Right lobe of liver (tissue), 6 donors: ENCODE data around the gene SMOC1. TPM values are rescaled to one million over a fixed set of nuclear protein-coding genes. Genes with fewer than 3 reads are reported as not detected.

Experiments
- ATAC-seq, 4 donors: fragments of 200-7000 bp; cut with Tn5 transposase; one replicate each; pipeline ENCODE4 v1.9.1; 2020; ENCODE audit warnings: mild to moderate bottlenecking in 4 of 4, moderate library complexity in 4 of 4
- DNase-seq, 3 donors: peaks; one replicate each; pipeline ENCODE4 v3.0.0-alpha.2; 2020
- H3K27ac ChIP-seq, 3 donors: fragments of 200-600 bp; one replicate each; pipeline ENCODE4 v1.8.0; 2022
- H3K27me3 ChIP-seq, 2 donors: fragments of 200-600 bp; one replicate each; pipeline ENCODE4 v1.8.0; 2022
- H3K36me3 ChIP-seq, 4 donors: fragments of 200-600 bp; sonication (generic) in 1 of 4; one replicate each; pipeline versions ENCODE4 v1.5.1 to v1.8.0; 2017 to 2022; ENCODE audit warnings: control low read depth in 1 of 4
- H3K4me1 ChIP-seq, 4 donors: fragments of 200-600 bp; sonication (generic) in 1 of 4; one replicate each; pipeline versions ENCODE4 v1.5.1 to v1.8.0; 2017 to 2022; ENCODE audit warnings: control low read depth in 1 of 4
- H3K4me3 ChIP-seq, 3 donors: fragments of 200-600 bp; one replicate each; pipeline ENCODE4 v1.8.0; 2022
- H3K9me3 ChIP-seq, 4 donors: fragments of 200-600 bp; sonication (generic) in 1 of 4; one replicate each; pipeline versions ENCODE4 v1.5.1 to v1.8.0; 2017 to 2022; ENCODE audit warnings: control low read depth in 1 of 4
- CTCF ChIP-seq, 4 donors: fragments of 200-600 bp in 3 of 4; fragments of 450-650 bp in 1 of 4; IDR thresholded peaks; one replicate each; pipeline versions ENCODE4 v1.5.1 to v1.8.0; 2016 to 2022; ENCODE audit warnings: antibody characterized with exemption in 4 of 4, mild to moderate bottlenecking in 2 of 4
- POLR2A ChIP-seq: fragments of 450-650 bp; IDR thresholded peaks from one replicate; pipeline ENCODE4 v1.6.1; 2017; ENCODE audit warnings: antibody characterized with exemption, mild to moderate bottlenecking
- WGBS: methylation state at CpG from one replicate; pipeline ENCODE4 v1.1.6; 2018; ENCODE audit warnings: low coverage, low lambda C conversion rate; ENCODE audit not compliant: insufficient coverage; ENCODE audit errors: missing lambda C conversion rate; 5-methylcytosine and 5-hydroxymethylcytosine counted together
- intact Hi-C, 2 donors: fragments of 100-400 bp; cut with DNase I; formaldehyde crosslinking; loops; one replicate each; pipeline versions ENCODE4 v1.11.2 to v1.14.1; 2022
- total RNA-seq, 6 experiments: library from RNA; depleted of rRNA in 2 of 6; stranded (reverse); fragments of >200 nt in 2 of 6; fragmentation: NEBNext Ultra II Directional in 3 of 6; extraction: Animal tissue kit (Norgen Biotek cat#: 25700) in 3 of 6; gene quantifications; one replicate each; pipeline versions ENCODE4 v1.1.0 to v1.2.4, GENCODE V29; 2016 to 2023
- donor health status: DM: no; HTN: yes; CAD: no.
- donor health status: DM: no; HTN: no; CAD: no.
- donor health status: DM: no; HTN: no; CAD: no.
- donor health status: DM: no; HTN: yes; CAD: no.
- donor health status: DM: no; HTN: yes; CAD: no.

SMOC1 gene
- total RNA-seq, 6 experiments from 2014 or later: 22.3 to 88.5 (median 45.4) TPM

GRCh38 chr14:70032447-70032846, 153.2 kb downstream of the SMOC1 start:
- peaks cover 0 to 21% (median 4%) of the 10 kb centered on the region in 4 donors for H3K4me1 ChIP-seq
- intact Hi-C loops: no loop called here
- H3K27me3 ChIP-seq: no peaks in the 10 kb centered on the region
- no peak for TF ChIP-seq CTCF (IDR thresholded peaks at IDR 0.05)
- TF ChIP-seq POLR2A: no peak
- DNase-seq: no peak
- H3K36me3 ChIP-seq: no peaks in the 10 kb centered on the region
- H3K4me3 ChIP-seq: no peak overlapping the region
- peak in 1 of 4 donors; percentile 11 for ATAC-seq
- 56% methylated on average over 3 of the region's 3 CpGs for WGBS
- H3K9me3 ChIP-seq: no peaks in the 10 kb centered on the region
- no peak overlapping the region for H3K27ac ChIP-seq

- no peaks in the 10 kb centered on the region for H3K27me3 ChIP-seq
- H3K4me1 ChIP-seq: peaks cover 0 to 21% (median 4%) of the 10 kb centered on the region in 4 donors
- WGBS: 74% methylated on average over 4 of the region's 8 CpGs
- no peaks in the 10 kb centered on the region for H3K9me3 ChIP-seq
- H3K27ac ChIP-seq: no peak overlapping the region
- no peak overlapping the region for H3K4me3 ChIP-seq
- no peak for DNase-seq
- no peaks in the 10 kb centered on the region for H3K36me3 ChIP-seq
- ATAC-seq: no peak
- TF ChIP-seq CTCF (IDR thresholded peaks at IDR 0.05) (no peak), POLR2A (no peak)
- intact Hi-C loops: no loop called here
Observed at GRCh38 chr14:70033116-70033515, 153.9 kb downstream of the SMOC1 start.

GRCh38 chr14:70033561-70033960, 154.3 kb downstream of the SMOC1 start:
- WGBS: no CpG with 5 or more reads among the region's 2 CpGs
- intact Hi-C loops: no loop called here

GRCh38 chr14:70034257-70034656, 155.0 kb downstream of the SMOC1 start:
- intact Hi-C loops: no loop called here
- peak in 1 of 4 donors; percentile 3 for ATAC-seq

More at GRCh38 chr14:70033561-70033960, 154.3 kb downstream of the SMOC1 start:
- no peaks in the 10 kb centered on the region for H3K27me3 ChIP-seq
- no peak for DNase-seq
- H3K27ac ChIP-seq: no peak overlapping the region
- H3K36me3 ChIP-seq: no peaks in the 10 kb centered on the region
- ATAC-seq: no peak
- no peaks in the 10 kb centered on the region for H3K9me3 ChIP-seq
- TF ChIP-seq POLR2A: no peak
- no peak for TF ChIP-seq CTCF (IDR thresholded peaks at IDR 0.05)
- H3K4me3 ChIP-seq: no peak overlapping the region
- H3K4me1 ChIP-seq: peaks cover 0 to 17% (median 4%) of the 10 kb centered on the region in 4 donors

More at GRCh38 chr14:70034257-70034656, 155.0 kb downstream of the SMOC1 start:
- TF ChIP-seq CTCF (IDR thresholded peaks at IDR 0.05) (no peak), POLR2A (no peak)
- peaks cover 0 to 10% (median under 1%) of the 10 kb centered on the region in 4 donors for H3K4me1 ChIP-seq
- H3K36me3 ChIP-seq: no peaks in the 10 kb centered on the region
- H3K4me3 ChIP-seq: no peak overlapping the region
- no peak overlapping the region for H3K27ac ChIP-seq
- 86% methylated on average over 2 of the region's 3 CpGs for WGBS
- DNase-seq: no peak
- no peaks in the 10 kb centered on the region for H3K27me3 ChIP-seq
- no peaks in the 10 kb centered on the region for H3K9me3 ChIP-seq
